WTC11 (cell line): ENCODE data around the gene MBIP. TPM values are rescaled to one million over a fixed set of nuclear protein-coding genes. Genes with fewer than 3 reads are reported as not detected.

Experiments used
- ATAC-seq: fragments of 200-7000 bp; cut with Tn5 transposase; 2 replicates; pipeline ENCODE4 v1.10.0; 2021; ENCODE audit warnings: mild to moderate bottlenecking, moderate library complexity
- CTCF ChIA-PET: fragments of 300-600 bp; sonication (Branson Sonifier 250); formaldehyde crosslinking; loops from one replicate; lab custom pipeline; 2021; ENCODE audit warnings: antibody characterized with exemption; lab: Charles Lee
- POLR2A ChIA-PET: fragments of 350-600 bp; sonication (Branson Sonifier 250); formaldehyde crosslinking; loops from one replicate; lab custom pipeline; 2021; ENCODE audit warnings: antibody characterized with exemption; lab: Charles Lee
- DNase-seq: peaks from one replicate; pipeline ENCODE4 v3.0.0; 2021; ENCODE audit warnings: low spot score
- H3K27ac Mint-ChIP-seq: 2 replicates; pipeline ENCODE4 v1.8.0; 2021; ENCODE audit warnings: mixed read lengths
- H3K27me3 Mint-ChIP-seq: 2 replicates; pipeline ENCODE4 v1.8.0; 2021; ENCODE audit warnings: low read depth, mild to moderate bottlenecking, moderate library complexity, mixed read lengths
- H3K36me3 Mint-ChIP-seq: 2 replicates; pipeline ENCODE4 v1.8.0; 2021; ENCODE audit warnings: mixed read lengths
- H3K4me1 Mint-ChIP-seq: 2 replicates; pipeline ENCODE4 v1.8.0; 2022; ENCODE audit warnings: mixed read lengths
- H3K4me3 Mint-ChIP-seq: 2 replicates; pipeline ENCODE4 v1.8.0; 2021; ENCODE audit warnings: mild to moderate bottlenecking, moderate library complexity, mixed read lengths
- H3K9me3 Mint-ChIP-seq: 2 replicates; pipeline ENCODE4 v1.8.0; 2021; ENCODE audit warnings: mixed read lengths
- CREB1 ChIP-seq: sonication (generic); formaldehyde crosslinking; IDR thresholded peaks from 2 replicates; pipeline ENCODE4 v1.8.0; 2023; ENCODE audit warnings: mild to moderate bottlenecking, missing genetic modification reagents
- E2F1 ChIP-seq: sonication (generic); formaldehyde crosslinking; IDR thresholded peaks from 2 replicates; pipeline ENCODE4 v1.8.0; 2022; ENCODE audit warnings: mild to moderate bottlenecking, missing genetic modification reagents
- ESRRA ChIP-seq: sonication (generic); formaldehyde crosslinking; IDR thresholded peaks from 2 replicates; pipeline ENCODE4 v1.8.1; 2022; ENCODE audit warnings: mild to moderate bottlenecking, missing genetic modification reagents, borderline replicate concordance
- GTF2I ChIP-seq: fragments of 250-450 bp; sonication (Bioruptor Pico); conservative IDR thresholded peaks from 2 replicates; pipeline ENCODE4 v1.4.0; 2021; ENCODE audit warnings: mild to moderate bottlenecking
- HMGA2 ChIP-seq: fragments of 250-450 bp; sonication (Bioruptor Pico); IDR thresholded peaks from 2 replicates; pipeline ENCODE4 v1.4.0; 2021; ENCODE audit warnings: mild to moderate bottlenecking, moderate library complexity
- IRF2 ChIP-seq: sonication (generic); formaldehyde crosslinking; IDR thresholded peaks from 2 replicates; pipeline ENCODE4 v1.8.0; 2022; ENCODE audit warnings: low read depth, missing genetic modification reagents, borderline replicate concordance
- JAZF1 ChIP-seq: fragments of 250-450 bp; sonication (Bioruptor Pico); IDR thresholded peaks from 2 replicates; pipeline ENCODE4 v1.9.0; 2021; ENCODE audit warnings: moderate library complexity, mild to moderate bottlenecking, inconsistent platforms
- KAT7 ChIP-seq: sonication (generic); formaldehyde crosslinking; IDR thresholded peaks from 2 replicates; pipeline ENCODE4 v1.8.1; 2023; ENCODE audit warnings: missing genetic modification reagents, mild to moderate bottlenecking, borderline replicate concordance
- MLX ChIP-seq: sonication (generic); formaldehyde crosslinking; IDR thresholded peaks from 2 replicates; pipeline ENCODE4 v1.8.1; 2023; ENCODE audit warnings: mild to moderate bottlenecking, missing genetic modification reagents, moderate library complexity
- MYBL2 ChIP-seq: sonication (generic); formaldehyde crosslinking; IDR thresholded peaks from 2 replicates; pipeline ENCODE4 v1.8.1; 2023; ENCODE audit warnings: mild to moderate bottlenecking, moderate library complexity, missing genetic modification reagents
- PRDM15 ChIP-seq: sonication (generic); formaldehyde crosslinking; IDR thresholded peaks from 2 replicates; pipeline ENCODE4 v1.8.0; 2022; ENCODE audit warnings: missing genetic modification reagents
- RELA ChIP-seq: sonication (generic); formaldehyde crosslinking; IDR thresholded peaks from 2 replicates; pipeline ENCODE4 v1.8.1; 2022; ENCODE audit warnings: missing genetic modification reagents, mild to moderate bottlenecking, borderline replicate concordance
- STAT6 ChIP-seq: sonication (generic); formaldehyde crosslinking; conservative IDR thresholded peaks from 2 replicates; pipeline ENCODE4 v1.8.1; 2023; ENCODE audit warnings: mild to moderate bottlenecking, low read depth, missing genetic modification reagents, moderate library complexity
- ZNF121 ChIP-seq: sonication (generic); formaldehyde crosslinking; IDR thresholded peaks from 2 replicates; pipeline ENCODE4 v1.8.0; 2023; ENCODE audit warnings: missing genetic modification reagents
- ZNF396 ChIP-seq: fragments of 250-450 bp; sonication (Bioruptor Pico); IDR thresholded peaks from 2 replicates; pipeline ENCODE4 v1.8.0; 2021; ENCODE audit warnings: mild to moderate bottlenecking, moderate library complexity, borderline replicate concordance
- ZNF425 ChIP-seq: fragments of 250-450 bp; sonication (Bioruptor Pico); conservative IDR thresholded peaks from 2 replicates; pipeline ENCODE4 v1.9.0; 2021; ENCODE audit warnings: mild to moderate bottlenecking
- ZSCAN18 ChIP-seq: fragments of 250-450 bp; sonication (Bioruptor Pico); IDR thresholded peaks from 2 replicates; pipeline ENCODE4 v2.1.2; 2022; ENCODE audit warnings: mild to moderate bottlenecking, moderate library complexity
- total RNA-seq: library from RNA; stranded (reverse); gene quantifications from 3 replicates; pipeline ENCODE4 v1.2.3, GENCODE V29; 2021
- TF ChIP-seq, protein P1 (sequence below): fragments of 250-450 bp; sonication (Bioruptor Pico); IDR thresholded peaks from 2 replicates; pipeline ENCODE4 v1.8.0; 2021; ENCODE audit warnings: mild to moderate bottlenecking

Gene MBIP
- total RNA-seq, 1 experiment from 2014 or later = 18.4 TPM

GRCh38 chr14:36256126-36256801, 64.2 kb downstream of the MBIP start:
- ATAC-seq = no peak
- TF ChIP-seq RELA (CRISPR knock-in tag) (no peak), CREB1 (CRISPR knock-in tag) (no peak), PRDM15 (CRISPR knock-in tag) (no peak)
- H3K9me3 Mint-ChIP-seq = no peaks in the 10 kb centered on the region
- no peak overlapping the region for H3K27ac Mint-ChIP-seq
- POLR2A ChIA-PET = interaction anchor here (0.7 kb wide), 1 partner anchor 673 kb away, joined by 6 read pairs; no protein-coding TSS in a partner anchor
- H3K4me1 Mint-ChIP-seq = 0 out of 2 replicates have a peak, but pooled peaks cover 7% of the 10 kb centered on the region
- H3K4me3 Mint-ChIP-seq = no peak overlapping the region
- H3K27me3 Mint-ChIP-seq = peaks cover 3% of the 10 kb centered on the region
- CTCF ChIA-PET = interaction anchor here (0.7 to 1.1 kb wide), 2 partner anchors 32 to 151 kb away, joined by 3 to 4 read pairs; no protein-coding TSS in a partner anchor
- no peak for DNase-seq
- no peaks in the 10 kb centered on the region for H3K36me3 Mint-ChIP-seq

GRCh38 chr14:36254020-36254624, 66.3 kb downstream of the MBIP start:
- peaks cover 16% of the 10 kb centered on the region for H3K9me3 Mint-ChIP-seq
- no peak overlapping the region for H3K27ac Mint-ChIP-seq
- peaks cover 6% of the 10 kb centered on the region for H3K27me3 Mint-ChIP-seq
- peaks cover 5% of the 10 kb centered on the region for H3K36me3 Mint-ChIP-seq
- ChIA-PET POLR2A (no interaction called here), CTCF (interaction anchor here (0.7 to 1.4 kb wide), 14 partner anchors 9 to 291 kb away, joined by 3 to 7 read pairs (median 4); no protein-coding TSS in a partner anchor)
- H3K4me1 Mint-ChIP-seq = 0 out of 2 replicates have a peak, but pooled peaks cover 7% of the 10 kb centered on the region
- no peak overlapping the region for H3K4me3 Mint-ChIP-seq
- peak; percentile 88 for ATAC-seq
- no peak for DNase-seq
- TF ChIP-seq JAZF1 (CRISPR knock-in tag) (no peak), MYBL2 (no peak), KAT7 (CRISPR knock-in tag) (no peak), IRF2 (CRISPR knock-in tag) (no peak), ZNF425 (CRISPR knock-in tag) (no peak), MLX (CRISPR knock-in tag) (no peak), HMGA2 (no peak), ESRRA (CRISPR knock-in tag) (no peak), GTF2I (CRISPR knock-in tag) (no peak), STAT6 (CRISPR knock-in tag) (no peak), E2F1 (no peak), ZSCAN18 (no peak), ZNF396 (CRISPR knock-in tag) (no peak), ZNF121 (no peak)
- TF ChIP-seq, protein P1, sequence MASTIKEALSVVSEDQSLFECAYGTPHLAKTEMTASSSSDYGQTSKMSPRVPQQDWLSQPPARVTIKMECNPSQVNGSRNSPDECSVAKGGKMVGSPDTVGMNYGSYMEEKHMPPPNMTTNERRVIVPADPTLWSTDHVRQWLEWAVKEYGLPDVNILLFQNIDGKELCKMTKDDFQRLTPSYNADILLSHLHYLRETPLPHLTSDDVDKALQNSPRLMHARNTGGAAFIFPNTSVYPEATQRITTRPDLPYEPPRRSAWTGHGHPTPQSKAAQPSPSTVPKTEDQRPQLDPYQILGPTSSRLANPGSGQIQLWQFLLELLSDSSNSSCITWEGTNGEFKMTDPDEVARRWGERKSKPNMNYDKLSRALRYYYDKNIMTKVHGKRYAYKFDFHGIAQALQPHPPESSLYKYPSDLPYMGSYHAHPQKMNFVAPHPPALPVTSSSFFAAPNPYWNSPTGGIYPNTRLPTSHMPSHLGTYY (CRISPR knock-in tag) = no peak
